ENCODE data around the gene DCLK2.

The DCLK2 gene

DNA sequence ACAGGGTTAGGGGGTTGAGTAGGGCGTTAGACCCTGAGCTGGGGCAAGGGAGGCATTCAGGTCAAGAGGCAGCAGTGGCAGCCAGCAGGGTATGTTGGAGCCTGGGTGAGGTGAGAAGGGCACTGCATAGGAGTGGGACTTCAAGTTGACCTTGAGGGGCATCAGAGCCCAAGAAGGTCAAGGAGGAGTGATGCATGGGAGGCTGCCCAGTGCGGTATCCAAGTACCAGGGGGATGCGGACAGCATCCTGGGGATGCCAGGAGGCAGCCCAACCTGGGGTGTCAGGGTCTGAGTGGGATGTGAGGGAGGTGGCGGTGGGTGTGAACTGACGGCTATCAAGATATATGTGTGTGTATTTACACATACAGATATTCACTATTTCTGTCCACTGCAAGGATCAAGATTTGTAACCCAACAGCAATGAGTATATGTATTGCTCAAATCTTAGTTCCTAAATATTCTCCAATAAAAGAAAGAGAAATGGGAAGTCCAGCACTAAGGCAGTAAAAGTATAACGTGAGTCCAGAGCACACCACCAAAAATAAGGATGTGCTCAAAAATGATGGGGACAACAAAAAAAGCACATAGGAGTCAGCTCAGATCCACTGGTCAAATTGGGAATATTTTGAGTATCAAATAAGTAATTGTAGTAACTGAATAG, 9.8 kb upstream of the DCLK2 start:
- TF ChIP-seq, protein P1, sequence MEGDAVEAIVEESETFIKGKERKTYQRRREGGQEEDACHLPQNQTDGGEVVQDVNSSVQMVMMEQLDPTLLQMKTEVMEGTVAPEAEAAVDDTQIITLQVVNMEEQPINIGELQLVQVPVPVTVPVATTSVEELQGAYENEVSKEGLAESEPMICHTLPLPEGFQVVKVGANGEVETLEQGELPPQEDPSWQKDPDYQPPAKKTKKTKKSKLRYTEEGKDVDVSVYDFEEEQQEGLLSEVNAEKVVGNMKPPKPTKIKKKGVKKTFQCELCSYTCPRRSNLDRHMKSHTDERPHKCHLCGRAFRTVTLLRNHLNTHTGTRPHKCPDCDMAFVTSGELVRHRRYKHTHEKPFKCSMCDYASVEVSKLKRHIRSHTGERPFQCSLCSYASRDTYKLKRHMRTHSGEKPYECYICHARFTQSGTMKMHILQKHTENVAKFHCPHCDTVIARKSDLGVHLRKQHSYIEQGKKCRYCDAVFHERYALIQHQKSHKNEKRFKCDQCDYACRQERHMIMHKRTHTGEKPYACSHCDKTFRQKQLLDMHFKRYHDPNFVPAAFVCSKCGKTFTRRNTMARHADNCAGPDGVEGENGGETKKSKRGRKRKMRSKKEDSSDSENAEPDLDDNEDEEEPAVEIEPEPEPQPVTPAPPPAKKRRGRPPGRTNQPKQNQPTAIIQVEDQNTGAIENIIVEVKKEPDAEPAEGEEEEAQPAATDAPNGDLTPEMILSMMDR (conservative IDR thresholded peaks at IDR 0.05; ENCODE audit: low read depth, low read length) = no peak
- no peak for DNase-seq (ENCODE audit: low read depth)
- no peak overlapping the region for H3K4me3 ChIP-seq (ENCODE audit: low read length)

DNA sequence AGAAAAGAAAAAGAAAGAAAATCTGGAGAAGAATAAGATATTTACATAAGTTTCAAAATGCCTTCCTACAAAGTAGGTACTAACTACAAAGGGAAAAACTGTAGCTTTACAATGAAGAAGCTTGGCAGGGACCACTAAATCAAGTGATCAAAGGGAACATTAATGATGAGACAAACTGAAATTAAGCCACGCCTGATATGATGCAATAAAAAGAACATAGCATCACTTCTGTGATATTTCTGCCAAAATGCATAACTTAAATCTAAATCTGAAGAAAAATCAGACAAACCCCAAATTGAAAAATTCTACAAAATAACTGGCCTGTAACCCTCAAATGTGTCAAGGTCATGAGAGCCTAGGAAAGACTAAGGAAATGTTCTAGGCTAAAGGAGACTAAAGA, 8.9 kb upstream of the DCLK2 start:
- DNase-seq (ENCODE audit: low read depth) = no peak
- H3K4me3 ChIP-seq (ENCODE audit: low read length) = no peak overlapping the region
- TF ChIP-seq, protein P1 (conservative IDR thresholded peaks at IDR 0.05; ENCODE audit: low read depth, low read length) = no peak

DNA sequence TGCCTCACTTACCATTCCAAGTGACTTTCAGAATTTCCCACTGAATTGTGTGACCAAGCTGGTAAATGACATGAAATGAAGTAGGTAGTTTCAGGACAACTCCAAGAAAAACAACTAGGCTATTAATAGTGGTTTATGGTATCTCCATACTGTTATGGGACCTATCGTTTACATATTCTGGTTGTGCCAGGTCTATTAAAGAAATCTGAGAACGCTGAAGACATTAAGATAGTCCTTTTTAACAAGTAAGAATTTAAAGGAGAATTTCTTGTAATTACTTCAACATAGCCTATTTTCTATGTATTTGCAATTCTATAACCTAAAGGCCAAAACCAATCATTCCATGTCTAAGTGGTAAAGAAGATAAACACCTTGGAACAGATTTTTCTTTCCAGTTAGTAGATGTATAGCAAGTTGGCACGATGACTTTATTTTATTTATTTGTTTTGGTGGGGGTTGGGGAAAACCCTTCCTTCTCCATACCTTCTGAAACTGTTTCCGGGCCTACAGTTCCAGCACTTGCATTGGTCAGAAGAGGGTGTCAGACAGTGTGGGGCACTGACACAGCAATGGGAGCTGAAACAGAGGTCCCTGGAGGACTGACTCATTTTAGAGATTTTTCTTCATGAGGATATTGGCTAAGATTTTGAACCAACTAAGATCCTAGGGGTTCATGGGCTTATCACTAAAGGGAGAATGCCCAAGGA, 7.6 kb upstream of the DCLK2 start:
- no peak for DNase-seq (ENCODE audit: low read depth)

DNA sequence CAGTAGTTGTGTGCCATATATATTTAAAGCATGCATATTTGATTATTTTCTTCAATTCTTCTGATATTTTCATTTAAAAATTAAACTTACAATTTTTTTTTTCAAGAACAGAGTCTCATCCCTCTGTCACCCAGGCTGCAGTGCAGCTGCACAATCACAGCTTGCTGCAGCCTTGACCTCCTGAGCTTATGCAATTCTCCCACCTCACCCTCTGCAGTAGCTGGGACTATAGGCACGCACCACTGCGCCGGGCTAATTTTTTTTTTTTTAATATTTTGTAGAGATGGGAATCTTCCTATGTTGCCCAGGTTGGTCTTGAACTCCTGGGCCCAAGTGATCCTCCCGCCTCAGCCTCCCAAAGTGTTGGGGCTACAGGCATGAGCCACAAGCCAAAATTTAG, 5.8 kb upstream of the DCLK2 start:
- DNase-seq (ENCODE audit: low read depth) = no peak
- no peak overlapping the region for H3K4me3 ChIP-seq (ENCODE audit: low read length)
- TF ChIP-seq, protein P1 (conservative IDR thresholded peaks at IDR 0.05; ENCODE audit: low read depth, low read length) = no peak

More for the DNA sequence above, 7.6 kb upstream of the DCLK2 start:
- H3K4me3 ChIP-seq (ENCODE audit: low read length) = no peak overlapping the region
- TF ChIP-seq, protein P1 (conservative IDR thresholded peaks at IDR 0.05; ENCODE audit: low read depth, low read length) = no peak

DNA sequence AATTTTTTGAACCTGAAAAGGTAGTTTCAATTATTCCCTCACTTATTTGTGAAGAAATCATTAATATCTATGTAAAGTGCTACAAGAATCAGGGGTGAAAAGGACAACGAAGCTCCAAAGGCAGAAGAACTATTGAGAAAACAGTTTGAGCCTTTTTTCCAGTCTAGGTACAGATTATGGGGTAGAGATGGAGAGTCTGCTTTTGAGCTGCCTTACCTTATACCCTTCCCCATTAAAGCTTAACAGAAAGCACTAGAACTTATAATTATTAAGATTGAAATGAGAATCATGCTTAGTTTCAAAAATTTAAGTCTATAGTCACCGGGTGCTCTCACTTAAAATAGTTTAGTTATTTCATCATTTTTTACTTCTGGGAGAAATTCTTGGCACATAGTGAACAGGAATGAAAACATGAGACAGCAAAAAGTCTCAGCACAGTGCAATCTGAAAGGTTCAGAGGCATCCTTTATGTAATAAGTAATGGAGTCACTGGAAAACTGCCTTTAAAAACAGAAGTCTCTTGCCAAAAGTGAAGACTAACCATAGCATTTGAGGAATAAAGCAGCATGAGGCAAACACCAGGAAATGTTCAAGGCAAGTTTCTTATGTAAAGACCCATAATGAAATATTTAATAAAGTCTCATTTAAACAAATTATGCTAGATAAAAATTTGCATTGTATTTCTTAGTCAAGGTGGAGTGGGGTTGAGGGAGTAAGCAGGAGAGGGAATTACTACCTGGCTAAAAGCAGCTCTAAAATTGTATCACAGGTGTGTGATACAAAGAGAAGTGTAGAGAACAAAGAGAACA, 5.1 kb upstream of the DCLK2 start:
- DNase-seq (ENCODE audit: low read depth) = no peak
- H3K4me3 ChIP-seq (ENCODE audit: low read length) = no peak overlapping the region
- TF ChIP-seq, protein P1 (conservative IDR thresholded peaks at IDR 0.05; ENCODE audit: low read depth, low read length) = no peak

DNA sequence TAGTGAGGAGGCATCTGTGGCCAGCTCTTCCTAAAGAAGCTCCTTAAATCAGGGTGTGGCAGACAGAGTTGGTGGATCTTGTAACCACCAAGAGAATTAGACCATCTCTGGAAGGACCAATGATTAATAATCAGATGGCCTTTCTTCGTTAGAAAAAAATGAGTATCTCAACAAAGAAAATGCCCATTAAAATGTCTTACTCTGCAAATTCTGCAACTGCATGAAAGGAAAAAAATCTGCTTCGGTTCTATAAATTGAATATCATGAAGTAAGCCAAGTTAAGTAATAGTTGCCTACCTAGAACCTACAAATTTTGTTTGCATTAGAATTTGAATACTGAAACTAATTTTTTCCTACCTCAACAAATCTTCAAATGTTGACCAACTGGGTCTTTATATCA, 4.2 kb upstream of the DCLK2 start:
- TF ChIP-seq, protein P1 (conservative IDR thresholded peaks at IDR 0.05; ENCODE audit: low read depth, low read length) = no peak
- DNase-seq (ENCODE audit: low read depth) = no peak
- H3K4me3 ChIP-seq (ENCODE audit: low read length) = no peak overlapping the region

Data from retinal pigment epithelial cell (primary cell).